Activated CD8-positive, alpha-beta memory T cell treated with anti-CD3 and anti-CD28 coated beads, Interleukin-2, amount 50 U/mL, for 1 hour (primary cell): ENCODE measurements around the gene SPNS2.

Source experiments
- DNase-seq: peaks from one replicate; pipeline ENCODE4 v3.0.0-alpha.2; 2020; ENCODE audit errors: extremely low read depth

SPNS2 gene

DNA sequence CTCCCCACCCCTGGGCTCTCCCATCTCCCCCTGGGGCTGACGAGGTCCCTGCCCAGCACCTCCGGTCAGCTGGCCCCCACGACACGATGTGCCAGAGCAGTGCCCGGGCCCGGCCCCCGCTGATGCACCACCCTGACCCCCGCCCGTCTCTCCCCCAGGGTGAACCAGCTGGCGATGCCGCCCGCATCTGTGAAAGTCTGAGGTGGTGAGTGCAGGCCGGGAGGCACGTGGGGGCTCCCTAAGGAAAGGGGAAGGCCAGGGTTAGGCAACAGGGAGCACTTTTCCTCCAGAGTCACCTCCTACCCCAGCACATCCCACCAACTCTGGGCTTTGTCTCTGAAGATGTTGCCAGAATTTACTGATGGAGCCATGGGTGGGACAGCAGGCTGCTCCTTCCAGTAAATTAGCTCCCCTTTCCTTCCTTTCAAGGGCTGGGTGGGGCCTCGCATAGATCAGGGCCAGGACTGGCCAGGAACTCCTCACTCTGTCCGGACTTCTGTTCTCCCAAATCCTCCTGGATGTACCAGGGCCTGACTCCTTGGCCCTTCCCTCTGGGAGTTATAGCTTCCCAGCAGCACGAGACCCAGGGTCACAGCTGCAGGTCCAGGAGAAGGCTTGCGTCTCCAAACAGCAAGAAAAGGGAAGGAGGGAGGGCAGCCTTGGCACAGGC lies 38.2 kb downstream of the SPNS2 start:
- DNase-seq, result no peak

DNA sequence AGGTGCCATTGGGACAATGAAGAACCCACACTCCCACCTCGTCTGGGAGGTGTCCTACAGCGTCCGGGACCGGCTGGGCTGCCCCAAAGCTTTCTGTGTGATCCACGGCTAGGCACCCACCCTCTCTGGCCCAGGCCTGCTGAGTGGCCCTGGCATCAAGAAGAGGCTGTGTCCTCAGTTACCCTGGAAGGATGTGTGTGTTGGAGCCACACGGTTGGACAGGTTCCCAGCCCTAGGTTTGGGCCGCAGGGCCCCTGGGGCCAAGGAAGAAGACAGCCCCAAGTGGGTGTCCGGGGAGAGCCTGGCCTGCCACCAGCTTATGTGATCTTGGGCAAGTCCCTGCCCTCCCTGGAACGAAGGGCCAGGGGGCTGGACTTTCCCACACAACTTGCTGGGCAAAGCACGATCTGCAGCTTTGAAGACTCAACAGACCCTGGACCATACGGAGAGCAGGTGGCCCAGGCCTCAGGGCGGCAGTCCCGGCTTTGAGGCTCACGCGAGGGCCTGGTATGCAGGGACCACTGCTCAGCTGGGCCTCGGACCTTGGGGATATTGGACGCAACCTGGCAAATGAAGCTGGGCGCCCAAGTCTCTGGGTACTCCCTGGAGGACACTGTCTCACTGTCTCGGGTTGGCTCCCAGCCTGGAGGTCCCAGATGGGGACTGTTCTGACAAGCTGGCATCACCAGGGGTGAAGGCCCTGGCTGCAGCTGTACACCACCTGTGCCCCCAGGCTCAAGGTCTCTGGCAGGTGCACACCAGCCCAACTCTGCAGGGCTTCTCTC lies 39.0 kb downstream of the SPNS2 start:
- DNase-seq, result no peak

DNA sequence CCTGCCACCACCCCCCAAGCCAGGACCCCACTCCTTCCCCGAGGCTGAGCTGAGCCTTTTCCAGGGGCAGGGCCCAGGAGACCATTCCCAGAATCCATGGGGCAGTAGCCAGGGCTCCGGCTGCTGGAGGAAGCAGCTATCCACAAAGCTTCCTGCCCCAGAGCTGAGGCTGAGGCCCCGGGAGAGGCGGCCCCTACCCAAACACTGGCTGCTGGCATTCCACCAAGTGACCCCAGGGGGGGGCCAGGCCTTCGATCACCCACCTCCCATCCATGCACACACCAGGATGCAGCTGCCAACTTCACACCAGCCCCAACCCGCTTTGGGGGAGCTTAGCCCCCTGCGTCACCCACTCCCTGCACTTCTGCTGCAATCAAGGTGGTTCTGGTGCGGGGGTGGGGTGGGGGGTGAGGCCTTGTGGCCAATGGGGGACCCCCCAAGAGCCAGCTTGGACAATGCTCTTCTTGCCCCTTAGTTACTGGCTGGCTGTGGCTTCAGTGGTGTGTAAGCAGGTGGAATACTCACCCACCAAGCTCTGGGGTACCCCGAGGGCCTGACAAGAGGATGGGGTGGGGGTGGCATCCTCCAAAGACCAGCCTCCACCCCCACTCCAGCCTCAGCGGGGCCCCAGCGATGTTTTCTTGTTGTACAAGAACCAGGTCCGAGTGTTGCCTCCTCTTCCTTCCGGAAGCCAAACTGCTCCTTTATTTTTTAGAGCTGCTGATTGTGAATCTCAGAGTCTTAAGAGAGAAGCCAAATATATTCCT lies 39.7 kb downstream of the SPNS2 start:
- DNase-seq, result no peak

DNA sequence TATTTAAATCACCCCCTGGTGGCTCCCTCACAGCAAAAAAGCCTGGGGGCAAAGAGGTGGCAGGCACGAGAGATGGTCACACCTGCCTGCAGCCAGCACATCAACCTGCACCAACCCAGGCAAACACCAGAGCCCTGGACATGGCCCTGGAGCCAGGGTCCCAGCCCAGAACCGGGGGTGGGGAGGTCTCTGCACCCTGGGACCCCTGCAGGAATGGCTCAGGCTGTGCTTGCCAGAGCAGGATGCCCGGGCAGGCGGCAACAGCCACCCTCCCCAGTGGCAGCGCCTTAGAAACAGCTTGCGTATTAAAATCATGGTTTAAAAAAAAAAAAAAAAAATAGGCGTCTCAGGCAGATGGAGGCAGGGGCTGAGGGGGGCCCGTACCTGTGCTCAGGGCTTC lies 40.3 kb downstream of the SPNS2 start:
- DNase-seq, result no peak

DNA sequence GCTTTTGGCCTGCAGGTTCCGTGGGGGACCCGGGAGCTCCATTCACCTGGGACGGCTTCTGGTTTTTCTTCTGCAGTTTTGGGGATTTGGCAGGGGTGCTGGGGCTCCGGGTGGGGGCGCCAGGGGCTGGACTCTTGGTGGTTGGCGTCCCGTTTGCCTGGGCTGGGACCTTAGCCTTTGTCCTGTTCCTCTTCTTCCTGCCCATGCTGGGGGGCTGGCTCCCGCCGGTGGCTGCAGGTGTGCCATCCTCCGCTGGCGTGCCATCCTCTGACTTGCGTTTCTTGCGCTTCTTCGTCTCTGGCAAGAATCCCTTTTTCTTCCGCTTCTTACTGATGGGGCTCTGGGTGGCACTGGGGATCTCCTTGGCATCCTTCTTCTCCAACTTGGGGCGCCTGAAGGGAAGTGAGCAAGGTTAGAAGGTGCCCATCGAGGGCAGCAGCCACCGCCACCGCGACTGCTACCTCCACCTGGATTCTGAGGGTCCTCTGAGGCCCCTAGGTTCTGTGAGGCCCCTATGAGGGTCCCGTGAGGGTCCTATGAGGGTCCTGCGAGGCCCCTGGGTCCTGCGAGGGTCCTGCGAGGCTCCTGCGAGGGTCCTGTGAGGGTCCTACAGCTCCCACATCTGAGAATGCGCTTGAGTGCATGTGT lies 41.0 kb downstream of the SPNS2 start:
- no peak for DNase-seq

DNA sequence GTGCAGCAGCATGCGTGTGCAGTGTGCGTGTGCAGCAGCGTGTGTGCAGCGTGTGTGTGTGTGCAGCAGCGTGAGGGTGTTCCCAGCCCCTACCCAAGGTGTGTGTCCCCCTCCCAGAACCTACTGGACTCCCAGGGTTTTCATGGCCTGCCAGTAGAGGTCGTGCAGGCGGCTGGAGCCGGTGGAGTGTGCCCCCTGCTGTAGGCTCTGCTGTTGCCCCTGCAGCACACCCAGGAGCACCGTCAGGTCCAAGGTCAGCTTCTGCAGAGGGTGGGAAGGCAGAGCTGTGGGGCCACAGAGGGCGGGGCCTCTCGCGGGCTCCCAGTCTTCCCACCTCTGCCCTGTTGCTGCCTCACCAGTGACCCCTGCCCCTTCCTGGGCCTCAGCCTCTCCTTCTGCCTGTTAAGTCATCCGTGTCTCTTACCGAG lies 41.6 kb downstream of the SPNS2 start:
- DNase-seq, result no peak

DNA sequence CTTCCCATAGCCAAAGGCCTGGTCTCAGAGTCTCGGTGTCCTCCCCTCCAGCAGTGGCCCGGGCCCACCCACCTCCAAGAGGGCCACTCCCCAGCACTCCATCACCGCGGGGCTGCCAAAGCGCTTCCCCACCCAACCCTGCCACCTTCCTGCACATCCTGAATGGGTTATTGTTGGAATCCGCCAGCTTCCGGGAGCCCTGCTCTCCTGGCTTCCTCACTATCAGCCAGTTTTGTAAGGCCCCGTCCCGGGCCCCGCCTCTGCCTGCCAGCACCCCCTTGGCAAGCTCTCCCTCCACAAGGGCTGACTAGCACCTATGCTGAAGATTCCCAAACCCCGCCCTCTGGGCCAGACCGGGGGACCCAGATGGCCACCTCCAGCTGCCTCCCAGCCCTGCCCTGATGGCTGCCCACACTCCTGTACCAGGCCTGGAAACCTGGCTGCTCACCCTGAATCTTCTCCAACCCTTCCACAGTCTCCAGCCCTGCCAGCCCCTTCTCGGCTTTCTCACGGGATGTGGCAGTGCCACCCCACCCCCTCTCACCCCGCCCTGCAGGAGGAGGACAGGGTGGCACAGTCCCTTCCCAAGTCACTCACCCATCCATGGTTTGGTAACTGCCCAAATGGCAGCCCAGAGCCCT lies 42.1 kb downstream of the SPNS2 start:
- DNase-seq, result no peak

DNA sequence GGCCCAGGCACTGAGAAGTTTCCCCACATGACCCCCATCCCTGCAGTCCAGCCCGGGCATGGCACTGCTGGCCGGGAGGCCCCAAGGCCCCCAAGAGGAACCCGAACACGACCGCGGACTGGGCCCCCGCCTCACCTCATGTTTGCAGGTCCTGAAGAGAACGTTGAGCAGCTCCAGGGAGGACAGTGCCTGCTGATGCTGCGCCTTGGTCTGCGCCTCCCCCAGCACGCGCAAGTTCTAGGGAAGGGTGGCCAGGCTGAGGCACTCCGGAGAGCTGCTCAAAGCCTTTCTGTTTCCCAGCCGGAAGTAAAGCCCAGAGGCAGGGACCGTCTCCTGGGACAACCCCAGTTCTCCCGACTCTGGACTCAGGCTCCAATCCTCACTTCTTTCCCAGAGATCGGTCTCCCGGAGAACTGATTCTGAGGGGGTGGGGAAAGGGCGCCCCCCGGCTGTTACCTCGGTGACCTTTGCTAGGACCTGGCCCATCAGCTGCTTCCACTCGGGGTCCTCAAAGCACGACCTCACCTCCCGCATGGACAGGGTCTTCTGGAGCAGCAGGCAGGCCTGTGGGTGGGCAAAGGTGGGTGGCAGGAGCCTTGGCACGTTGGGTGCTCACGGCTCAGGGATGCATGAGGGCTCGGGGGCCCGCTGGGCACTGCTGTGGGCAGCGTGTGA lies 42.8 kb downstream of the SPNS2 start:
- no peak for DNase-seq

DNA sequence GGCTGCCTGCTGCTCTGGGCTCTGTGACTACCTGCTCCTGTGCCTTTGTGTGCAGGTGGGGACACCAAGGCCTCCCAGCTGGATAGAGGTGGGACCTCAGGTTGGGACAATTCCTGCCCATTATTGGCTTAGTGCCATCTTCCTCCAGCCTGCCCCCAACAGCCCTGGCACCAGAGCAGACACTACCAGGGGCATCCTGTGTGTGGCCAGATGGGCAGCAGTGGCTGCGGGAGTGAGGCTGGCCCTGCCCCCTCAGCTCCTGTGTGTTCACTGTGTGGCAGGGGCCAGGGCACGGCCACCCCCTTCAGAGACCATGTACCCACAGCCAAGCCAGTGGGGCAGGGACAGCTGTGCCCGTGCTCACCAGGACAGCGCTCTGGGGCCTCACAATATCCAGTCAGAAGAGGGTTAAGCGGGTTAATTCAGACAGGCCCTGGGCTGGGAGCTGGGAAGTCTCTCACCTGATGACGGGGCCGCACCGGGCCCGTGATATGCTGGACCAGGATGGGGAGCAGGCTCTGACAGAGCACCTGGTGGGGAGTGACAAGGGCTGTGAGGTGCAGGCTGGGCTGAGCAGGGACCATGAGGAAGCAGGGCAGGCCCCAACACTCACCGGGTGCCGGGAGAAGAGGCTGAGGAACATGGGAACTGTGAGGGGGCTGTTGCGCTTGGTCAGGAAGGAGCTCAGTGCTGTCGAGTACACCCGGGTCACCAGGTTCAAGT lies 43.5 kb downstream of the SPNS2 start:
- no peak for DNase-seq

DNA sequence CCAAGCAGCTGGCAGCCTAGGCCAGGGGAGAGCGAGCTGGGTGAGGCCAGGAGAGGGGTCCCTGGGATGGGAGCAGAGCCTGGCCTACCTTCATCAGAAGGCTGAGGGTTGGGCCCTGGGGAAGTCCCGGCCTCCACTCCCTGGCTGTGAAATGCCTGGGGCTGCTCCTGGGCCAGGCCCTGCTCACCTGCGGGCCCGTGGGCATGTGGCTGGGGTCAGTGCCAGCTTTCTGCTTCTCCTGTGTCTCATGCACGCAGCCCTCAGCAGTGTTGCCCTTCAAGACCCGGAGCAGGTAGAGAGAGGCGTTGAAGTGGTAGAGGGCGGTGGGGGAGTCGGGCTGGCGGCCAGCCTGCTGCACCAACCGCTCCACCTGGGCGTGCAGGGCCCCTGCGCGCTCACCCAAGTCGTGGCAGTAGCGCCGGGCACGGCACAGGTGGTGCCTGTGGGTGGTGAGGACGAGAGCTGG lies 44.1 kb downstream of the SPNS2 start:
- no peak for DNase-seq

DNA sequence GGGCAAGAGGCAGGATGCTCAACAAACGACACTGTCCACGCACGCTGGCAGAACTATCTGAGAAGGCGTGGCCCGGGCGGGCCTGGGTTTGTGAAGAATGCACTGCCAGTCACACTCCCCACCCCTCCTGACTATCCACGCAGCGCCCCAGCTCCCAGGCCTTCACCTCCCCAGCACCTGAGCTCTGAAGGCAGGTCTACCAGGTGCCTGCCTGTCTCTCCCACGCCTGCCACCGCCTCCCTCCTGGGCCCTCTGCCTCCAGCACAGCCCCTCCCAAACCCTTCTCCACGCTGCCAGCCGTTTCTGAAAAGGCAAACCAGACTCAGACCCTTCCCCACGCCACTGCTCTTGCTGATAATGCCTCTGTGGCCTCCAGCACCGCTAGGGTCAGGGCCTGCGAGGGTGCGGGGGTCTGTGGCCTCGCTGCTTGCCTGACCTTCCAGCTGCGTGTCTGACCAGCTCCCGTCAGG lies 44.9 kb downstream of the SPNS2 start:
- DNase-seq, result no peak

DNA sequence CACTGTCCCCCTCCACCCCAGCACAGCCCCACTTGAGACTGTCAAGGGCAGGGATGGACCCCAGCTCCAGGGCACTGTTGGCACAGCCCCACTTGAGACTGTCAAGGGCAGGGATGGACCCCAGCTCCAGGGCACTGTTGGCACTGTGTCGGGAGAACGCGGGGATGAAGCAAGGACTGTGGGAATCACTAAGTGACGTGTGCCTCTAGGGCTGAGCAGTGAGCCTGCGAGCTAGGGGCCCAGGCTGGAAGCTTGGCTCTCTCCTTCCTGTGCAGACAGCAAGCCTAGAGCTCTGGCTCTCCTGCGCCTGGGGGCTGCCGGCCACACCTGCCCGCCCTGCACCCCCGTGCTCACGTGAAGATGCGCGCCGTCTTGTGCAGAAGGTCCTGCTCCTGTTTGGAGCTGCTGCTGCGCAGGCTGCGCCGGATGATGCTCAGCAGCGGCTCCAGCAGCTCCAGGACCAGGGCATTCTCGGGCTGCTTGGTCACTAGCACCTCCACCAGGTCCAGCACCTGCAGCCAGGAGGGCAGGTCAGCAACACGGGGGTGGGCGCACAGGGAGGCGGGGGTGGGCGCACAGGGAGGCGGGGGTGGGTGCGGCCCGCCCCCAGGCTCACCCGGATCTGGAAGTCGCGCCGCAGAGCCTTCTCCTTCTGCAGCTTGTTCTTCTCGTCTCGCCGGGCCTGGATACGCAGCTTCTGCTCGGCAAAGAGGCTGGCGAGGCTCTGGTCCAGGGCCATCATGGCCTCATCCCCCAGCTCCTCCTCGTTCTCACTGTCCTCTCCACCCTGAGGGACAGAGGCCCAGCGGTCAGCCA lies 45.7 kb downstream of the SPNS2 start:
- DNase-seq, result no peak

DNA sequence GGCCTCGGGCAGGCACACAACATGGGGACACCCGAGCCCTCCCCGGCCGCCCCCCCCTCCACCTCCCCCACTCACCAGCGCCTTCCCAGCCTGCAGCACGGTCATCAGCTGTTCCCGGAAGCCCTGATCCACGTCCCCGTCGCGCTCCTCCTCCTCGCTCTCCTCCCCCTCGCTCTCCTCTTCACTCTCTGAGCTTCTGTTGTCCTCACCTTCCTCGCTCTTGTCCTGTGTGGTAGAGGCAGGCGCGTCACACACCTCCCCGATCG lies 46.2 kb downstream of the SPNS2 start:
- DNase-seq, result no peak

DNA sequence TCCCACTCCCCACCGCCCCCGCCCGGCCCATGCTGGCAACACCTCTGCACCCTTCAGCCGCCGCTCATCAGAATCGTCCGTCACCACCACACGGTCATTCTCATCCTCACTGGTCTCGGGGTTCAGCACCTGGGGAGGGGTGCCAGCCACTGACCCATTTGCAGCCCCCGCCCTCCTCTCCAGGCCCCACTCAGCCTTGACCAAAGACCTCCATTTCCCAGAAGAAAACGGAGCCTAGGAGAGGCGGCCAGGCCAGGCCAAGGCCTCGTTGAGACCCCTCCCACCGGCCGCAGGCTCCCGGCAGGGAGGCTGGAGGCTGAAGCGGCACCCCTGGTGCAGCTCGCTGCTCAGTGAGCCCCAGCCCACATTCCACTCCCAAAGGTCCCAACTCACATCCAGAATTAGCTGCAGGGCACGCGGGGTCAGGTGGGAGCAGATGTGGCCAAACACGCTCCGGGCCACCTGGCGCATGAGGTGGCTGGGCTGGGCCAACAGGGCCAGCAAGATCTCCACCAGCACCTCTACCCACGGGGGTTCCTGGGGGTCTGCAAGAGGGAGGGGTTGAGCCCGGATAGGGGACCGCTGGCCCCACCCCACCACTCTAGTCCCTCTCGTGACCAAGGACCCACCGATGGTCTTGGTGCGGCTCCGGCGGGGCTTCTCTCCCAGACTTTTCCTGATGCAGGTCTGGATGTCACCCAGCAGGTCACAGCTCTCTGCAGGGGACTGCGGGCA lies 46.7 kb downstream of the SPNS2 start:
- DNase-seq, result no peak

DNA sequence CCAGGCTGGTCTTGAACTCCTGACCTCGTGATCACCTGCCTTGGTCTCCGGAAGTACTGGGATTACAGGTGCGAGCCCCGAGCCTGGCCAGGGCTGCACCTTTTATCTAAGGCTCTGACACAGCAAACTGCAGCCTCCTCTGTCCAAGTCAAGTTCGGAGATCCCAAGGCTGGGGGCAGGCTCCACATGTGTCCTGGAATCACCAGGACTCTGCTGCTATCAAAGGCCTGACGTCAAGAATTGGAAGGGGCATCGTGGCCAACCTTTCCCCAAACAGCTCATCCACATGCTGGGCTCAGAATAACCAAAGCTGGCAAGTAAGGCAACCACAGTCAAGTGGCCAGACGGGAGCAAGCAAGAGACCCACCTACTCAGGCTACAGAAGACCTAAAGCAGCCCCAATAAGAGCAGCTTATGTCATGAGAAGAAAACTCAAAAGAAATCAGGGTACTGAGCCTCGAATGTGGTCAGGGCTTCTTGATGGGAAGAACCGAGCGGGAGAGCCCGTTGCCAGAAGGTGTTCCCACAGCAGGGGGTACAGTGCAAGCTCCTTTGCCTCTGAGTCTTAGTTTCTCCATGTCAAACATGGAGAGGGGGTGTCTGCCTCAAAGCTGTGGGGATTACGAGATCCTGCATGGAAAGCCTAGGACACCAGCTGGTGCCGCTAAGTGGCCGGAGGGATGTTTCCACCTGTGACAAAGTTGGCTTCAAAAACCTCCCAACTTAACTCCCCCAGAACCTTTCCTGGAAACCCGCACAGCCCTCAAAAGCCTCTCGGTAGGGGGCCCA lies 48.6 kb downstream of the SPNS2 start:
- no peak for DNase-seq

DNA sequence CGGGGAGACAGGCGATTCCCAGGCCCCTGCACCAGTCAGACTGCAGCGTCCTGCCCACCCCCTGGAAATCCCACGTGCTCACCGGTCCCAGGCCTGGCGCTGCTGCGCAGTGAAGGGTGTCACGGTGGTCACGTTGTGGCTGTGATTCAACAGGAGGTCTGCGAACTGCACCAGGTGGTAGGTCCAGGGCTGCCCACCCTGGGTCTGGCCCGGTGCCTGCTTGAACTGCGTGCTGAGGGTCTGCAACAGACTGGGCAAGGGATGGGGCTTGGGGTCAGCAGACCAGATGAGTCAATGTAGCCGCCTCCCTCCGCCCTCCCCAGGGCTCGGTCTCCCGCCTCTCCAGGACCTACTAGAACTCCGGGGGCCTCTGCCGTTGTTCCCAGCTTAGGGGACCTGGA lies 49.4 kb downstream of the SPNS2 start:
- DNase-seq, result no peak

DNA sequence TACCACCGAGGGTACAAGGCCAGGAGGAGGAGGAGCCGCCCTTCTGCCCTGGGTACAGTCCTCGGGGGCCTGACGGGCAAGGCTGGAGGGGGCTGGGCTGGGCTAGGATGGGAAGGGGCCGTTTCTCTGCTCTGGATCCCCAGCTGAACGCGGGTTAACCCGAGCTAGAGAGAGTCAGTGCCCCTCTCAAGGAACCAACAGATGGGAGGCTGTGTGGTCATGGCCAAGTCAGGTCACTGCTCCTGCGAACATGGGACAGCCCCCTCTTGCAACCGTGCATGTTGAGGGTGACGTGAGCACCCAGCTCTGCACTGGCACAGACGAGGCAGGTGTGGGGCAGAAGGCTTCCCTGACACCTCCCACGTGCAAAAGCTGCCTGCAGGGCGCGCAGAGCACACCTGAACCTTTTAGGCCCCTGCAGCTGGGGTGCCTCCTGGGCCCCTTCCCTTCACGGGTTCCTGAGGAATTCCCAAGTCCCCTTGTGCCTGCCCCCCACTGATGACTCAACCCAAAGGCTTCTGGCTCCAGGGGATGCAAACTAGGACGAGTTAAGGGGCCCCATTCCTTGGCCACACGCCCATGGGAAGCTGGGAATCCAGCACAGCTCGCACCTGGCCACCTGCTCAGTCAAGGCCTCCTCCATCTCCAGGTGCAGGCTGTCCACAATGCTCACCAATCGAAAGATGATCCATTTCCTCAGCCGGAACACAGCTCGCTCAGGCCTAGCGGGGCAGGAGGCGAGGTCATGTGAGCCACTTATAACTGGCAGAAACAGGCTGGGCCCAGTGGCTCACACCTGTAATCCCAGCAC lies 50.2 kb downstream of the SPNS2 start:
- DNase-seq, result no peak
